Measurements from ENCODE around the gene OOEP.
"Not testable (repeated sequence)": the region's sequence is repeated elsewhere in the genome, so short reads cannot be mapped to it uniquely, and the experiment has no call there.

The OOEP gene

DNA sequence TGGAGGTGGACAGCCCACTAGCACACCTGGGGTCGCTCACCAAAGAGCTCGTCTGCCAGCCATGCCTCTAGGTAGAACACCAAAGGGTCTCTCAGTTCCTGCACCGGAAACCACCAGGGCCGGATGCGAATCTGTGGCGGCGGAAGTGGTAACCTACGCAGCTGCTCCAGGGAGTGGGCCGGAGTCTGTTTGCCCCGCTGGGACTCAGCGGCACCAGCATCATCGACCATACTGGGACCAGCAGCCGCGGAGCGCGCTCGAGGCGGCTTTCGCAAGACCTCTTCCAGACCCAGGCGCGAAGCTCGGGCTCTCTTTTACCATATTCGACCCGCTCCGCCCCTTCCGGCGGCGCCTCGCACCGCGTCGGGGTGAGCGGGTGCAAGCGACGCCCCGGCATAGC lies at the start of gene OOEP:
Gene OOEP, minus strand, starts transcription at position 335 of the 400 bp plus-strand sequence. Its CDS starts 105 bp downstream, at position 230.
- no peak for DNase-seq

DNA sequence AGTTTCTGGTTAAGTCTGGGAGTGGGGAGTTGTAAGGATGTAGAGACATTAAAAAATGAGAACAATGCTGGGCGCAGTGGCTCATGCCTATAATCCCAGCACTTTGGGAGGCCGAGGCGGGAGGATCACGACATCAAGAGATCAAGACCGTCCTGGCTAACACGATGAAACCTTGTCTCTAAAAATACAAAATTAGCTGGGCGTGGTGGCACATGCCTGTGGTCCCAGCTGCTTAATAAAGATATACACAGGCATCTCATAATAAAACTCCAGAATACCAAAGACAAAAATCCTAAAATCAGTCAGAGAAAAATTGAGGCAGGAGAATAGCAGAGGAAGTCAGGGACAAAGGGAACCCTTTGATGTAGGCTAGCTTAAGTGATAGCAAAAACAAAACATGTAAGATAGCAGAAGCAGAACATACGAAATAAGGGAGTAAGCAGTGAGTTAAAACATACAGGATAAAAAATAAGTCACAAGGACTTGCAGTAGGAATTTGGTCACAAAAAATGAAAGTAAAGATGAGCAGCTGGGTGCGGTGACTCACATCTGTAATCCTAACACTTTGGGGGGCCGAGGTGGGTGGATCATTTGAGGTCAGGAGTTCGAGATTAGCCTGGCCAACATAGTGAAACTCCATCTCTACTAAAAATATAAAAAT lies 48.5 kb upstream of the OOEP start:
- no peak for DNase-seq

DNA sequence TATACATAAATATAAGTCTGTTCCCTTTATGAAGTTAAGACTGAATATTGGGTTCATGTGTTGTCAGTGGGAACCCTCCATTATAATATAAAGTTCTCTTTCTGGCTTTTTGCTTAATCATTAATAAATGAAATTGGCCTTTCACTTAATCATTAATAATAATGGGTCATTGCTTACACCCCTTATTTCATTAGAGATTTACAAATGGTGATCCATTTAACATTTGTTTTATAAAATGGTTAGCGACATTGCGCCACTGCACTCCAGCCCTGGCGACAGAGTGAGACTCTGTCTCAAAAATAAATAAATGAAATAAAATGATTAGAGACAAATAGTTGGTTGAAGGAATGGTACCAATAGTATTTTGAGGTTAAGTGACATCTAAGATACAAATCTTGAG lies 43.4 kb upstream of the OOEP start:
- no peak for DNase-seq

DNA sequence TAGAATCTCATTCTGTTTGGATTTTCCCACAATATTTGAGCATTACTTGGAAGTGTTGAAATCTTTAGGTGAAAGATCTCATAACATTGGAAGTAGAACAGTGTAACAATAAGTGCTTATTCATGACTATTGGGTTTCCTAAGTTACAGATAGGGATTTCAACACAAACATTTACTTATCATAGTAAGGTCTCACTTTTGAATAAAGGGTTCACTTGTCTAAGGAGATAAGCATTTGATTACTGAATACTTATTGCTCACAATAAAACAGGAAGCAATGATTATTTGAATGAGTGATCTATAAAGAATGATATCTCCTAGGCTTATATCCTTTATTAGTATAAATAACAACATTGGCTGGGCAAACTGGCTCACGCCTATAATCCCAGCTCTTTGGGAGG lies 39.7 kb upstream of the OOEP start:
- DNase-seq: no peak

DNA sequence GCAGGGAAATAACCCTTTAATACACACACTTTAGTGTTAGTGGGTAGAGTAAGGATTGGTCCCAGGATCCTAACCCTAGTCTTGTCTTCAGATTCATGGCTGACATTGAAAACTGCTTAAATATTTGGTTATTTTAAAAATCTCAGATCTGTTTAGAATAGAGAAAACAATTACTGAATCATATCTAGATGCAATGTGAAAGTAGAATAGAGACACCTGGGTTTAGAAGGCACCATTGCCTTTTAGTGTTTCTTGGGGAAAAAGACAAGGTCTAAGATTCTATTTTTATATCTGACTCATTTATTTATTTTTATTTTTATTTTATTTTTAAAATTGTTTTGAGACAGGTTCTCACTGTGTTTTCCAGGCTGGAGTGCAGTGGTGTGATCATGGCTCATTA lies 31.0 kb upstream of the OOEP start:
- DNase-seq: no peak

DNA sequence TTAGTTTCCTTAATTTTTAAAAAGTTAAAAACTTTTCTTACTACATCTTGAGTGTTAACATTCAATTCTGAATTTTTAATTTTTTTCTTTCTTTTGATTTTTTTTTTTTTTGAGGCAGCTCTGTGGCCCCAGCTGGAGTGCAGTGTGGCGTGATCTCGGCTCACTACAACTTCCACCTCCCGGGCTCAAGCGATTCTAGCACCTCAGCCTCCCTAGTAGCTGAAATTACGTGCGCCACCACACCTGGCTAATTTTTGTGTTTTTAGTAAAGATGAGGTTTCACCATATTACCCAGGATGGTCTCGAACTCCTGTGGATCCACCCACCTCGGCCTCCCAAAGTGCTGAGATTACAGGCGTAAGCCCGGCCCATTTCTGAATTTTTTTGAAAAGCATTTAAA lies 26.2 kb upstream of the OOEP start:
- DNase-seq: no peak

DNA sequence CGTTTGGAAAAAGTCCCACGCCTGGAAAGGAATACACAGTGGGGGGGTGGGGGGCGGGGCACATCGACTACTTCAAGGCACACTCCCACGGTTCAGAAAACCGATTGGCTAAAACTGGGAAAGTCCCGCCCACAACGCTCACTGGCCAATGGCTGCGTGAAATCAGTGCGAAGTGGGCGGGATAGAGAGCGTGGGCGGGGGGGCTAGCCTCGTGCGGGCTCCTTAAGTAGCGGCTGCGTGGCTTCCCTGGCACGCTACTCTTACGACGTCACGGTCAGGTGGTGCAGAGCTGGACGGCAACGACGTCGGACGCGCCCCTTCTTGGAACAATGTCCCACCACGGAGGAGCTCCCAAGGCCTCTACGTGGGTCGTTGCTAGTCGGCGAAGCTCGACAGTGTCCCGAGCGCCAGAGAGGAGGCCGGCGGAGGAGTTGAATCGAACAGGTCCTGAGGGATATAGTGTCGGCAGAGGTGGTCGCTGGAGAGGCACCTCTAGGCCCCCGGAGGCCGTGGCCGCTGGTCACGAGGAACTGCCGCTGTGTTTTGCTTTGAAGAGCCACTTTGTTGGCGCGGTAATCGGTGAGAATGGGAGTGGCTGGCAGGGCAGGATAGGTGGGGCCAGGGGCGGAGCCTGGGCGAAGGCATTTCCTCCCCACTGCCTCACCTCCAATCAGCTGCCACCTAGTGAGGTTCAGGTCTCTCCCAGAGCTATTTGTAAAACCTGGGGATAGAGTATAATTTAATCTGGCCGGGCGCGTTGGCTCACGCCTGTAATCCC lies 25.1 kb upstream of the OOEP start, which contains the start of gene DDX43:
Gene DDX43, plus strand, starts transcription at position 252 of the 778 bp plus-strand sequence. Its CDS starts 78 bp downstream, at position 330.
- no peak for DNase-seq

DNA sequence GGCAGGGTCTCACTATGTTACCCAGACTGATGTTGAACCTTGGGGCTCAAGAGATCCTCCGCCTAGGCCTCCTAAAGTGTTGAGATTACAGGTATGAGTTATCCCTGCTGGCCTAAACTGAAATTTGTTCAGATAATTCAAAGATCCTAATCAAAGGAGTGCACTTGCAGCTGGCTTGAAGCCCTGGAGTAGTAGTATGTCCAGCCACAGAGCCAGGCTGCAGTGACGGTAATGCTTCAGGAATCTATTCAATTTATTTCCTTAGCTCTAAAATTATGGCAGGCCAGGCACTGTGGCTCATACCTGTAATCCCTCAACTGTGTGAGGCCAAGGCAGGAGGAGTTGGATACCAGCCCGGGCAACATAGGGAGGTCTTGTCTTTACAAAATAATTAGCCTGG lies 23.6 kb upstream of the OOEP start:
- no peak for DNase-seq

DNA sequence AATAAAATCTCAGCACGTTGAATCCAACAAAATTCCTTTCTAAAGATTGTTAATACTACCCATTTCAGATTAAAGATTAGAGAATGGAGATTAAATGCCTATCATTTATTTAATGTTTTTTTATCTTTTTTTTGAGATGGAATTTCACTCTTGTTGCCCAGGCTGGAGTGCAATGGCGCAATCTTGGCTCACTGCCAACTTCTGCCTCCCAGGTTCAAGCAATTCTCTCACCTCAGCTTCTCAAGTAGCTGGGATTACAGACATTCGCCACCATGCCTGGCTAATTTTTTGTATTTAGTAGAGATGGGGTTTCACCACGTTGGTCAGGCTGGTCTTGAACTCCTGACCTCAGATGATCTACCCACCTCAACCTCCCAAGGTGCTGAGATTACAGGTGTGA lies 22.5 kb upstream of the OOEP start:
- DNase-seq: not testable (repeated sequence)

DNA sequence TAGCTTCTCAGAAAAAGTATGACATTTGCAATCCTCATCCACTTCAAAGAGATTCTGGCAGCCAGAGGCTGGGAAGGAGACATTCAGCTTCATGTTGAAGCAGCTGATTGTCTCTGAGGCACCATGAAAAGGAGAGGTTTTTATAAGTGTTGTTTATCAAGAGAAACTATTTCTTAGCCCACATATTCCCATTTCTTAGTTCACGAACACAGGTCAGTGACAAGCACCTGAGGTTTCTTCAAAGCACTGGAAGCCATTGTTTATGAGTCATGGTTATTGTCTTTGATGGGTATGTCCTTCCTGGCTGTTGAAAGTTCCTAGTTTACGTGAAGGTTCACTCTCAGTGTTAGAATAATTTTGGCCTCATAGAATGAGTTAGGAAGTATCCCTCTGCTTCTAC lies 22.0 kb upstream of the OOEP start:
- DNase-seq: no peak

DNA sequence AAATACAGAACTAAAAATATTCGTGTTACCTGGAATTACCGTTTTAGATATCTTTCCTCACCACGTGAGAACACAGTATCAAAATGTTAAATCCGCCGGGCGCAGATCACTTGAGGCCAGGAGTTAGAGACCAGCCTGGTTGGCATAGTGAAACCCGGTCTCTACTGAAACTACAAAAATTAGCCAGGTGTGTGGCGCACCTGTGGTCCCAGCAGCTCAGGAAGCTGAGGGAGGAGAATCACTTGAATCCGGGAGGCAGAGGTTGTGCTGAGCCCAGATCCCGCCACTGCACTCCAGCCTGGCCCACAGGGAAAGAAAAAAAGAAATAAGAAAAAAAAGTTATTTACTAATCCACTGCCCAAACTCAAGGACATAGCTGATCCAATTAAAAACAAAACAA lies 20.2 kb upstream of the OOEP start:
- DNase-seq: no peak

DNA sequence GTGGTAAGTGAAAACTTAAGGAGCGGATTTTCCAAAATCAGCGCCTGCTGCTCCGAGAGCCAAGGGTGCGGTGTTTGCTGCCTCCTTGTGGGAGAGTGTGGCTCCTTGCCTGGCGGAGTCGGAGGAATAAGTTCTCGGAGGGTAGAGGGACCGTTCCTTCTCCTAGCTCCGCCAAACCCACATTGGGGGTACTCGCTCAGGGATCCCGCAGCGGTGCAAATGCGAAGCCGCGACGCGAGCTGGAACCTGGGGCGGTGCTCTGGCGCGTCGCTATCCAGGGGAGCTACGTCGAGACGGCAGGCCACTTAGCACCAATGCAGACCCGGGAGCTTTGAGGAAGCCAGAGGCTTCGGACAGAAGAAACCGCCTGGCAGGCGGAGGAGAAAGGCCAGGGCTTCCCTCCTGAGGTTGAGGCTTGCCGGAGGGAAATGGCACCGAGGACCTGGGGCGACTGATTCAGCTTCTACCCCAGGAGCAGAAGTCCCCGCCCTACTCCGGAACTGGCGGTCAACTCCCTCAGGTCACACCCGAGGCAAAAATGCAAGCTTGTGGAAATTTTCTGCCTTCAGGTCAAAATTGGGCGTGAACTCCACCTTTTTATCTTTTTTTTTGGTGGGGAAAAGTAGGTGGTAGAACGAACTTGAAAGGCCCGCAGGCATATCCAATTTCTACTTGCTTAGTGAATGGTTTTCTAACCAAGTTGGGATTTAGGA lies 19.3 kb upstream of the OOEP start:
- DNase-seq: peak; percentile 51

DNA sequence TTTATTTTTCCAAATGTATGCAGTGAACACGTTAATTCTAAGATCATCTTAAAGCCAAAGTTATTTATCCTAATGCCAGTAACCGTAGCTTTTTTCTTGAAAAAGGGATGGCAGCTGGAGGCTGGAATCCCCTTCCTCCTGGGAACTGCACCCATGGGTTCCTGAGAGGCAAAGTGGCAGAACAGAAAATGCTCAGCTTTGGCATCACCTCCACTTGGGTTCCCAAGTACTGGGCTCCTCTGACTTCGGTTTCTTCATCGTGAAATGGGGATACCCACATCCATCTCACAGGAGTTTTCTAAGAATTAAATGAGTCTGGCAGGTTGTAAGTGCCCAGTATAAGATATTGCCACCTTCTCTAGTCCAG lies 18.7 kb upstream of the OOEP start:
- DNase-seq: no peak

DNA sequence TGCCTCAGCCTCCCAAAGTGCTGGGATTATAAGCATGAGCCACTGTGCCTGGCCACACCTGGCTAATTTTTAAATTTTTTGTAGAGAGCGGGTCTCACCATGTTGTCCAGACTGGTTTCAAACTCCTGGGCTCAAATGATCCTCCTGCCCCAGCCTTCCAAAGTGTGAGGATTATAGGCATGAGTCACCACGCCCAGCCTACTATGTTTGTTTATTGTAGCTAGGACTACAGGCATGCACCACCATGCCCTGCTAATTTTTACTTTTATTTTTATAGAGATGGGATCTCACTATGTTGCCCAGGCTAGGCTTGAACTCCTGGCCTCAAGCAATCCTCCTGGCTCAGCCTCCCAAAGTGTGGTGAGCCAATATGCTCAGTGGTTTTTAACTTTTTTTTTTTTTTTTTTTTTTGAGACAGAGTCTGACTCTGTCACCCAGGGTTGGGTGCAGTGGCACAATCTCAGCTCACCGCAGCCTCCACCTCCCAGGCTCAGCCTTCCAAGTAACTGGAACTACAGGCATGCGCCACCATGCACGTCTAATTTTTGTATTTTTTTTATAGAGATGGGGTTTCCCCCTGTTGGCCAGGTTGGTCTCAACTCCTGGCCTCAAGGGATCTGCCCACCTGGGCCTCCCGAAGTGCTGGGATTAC lies 12.9 kb upstream of the OOEP start:
- no peak for DNase-seq

DNA sequence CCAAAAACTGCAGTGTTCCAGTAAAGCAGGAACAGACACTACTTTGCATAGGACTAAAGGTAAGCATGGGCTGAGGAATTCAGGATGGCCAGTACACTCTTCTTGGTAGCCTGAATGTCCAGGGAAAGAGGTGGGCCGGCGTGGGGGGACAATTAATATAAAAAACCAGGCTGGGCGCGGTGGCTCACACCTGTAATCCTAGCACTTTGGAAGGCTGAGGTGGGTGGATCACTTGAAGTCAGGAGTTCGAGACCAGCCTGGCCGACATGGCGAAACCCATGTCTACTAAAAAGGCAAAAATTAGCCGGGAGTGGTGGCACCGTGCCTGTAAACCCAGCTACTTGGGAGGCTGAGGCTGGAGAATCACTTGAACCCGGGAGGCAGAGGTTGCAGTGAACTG lies 11.8 kb upstream of the OOEP start:
- DNase-seq: not testable (repeated sequence)

DNA sequence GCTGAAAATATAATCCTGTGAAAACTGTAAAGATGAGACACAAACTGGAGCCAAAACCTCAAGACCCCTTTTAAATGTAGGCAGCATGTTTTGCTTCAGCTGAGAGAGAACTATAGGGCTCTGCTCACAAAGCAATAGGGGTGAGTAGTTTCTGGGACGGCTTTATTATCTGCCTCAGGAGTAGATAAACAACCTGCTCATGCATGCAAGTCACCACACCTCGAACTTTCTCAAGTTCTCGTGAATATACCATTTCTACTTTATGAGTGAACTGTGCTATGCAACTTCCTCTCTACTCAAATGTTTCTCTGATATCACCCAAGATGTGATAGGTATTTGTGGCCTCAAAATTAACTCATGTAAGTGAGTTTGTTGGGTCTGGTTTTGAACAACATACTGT lies 7.5 kb upstream of the OOEP start:
- no peak for DNase-seq

DNA sequence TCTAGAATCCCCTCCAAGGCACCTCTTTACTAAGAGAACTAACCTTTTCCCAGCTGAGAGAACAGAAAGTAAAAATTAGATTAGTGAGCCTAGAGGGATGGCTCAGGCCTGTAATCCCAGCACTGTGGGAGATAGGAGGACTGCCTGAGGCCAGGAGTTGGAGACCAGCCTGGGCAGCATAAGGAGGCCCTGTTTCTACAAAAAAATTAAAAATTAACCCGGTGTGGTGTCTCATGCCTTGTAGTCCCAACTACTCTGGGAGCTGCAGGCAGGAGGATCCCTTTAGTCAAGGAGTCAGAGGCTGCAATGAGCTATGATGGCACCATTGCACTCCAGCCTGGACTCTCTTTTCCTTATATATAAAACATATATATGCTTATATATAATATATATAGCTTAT lies 5.5 kb upstream of the OOEP start:
- DNase-seq: no peak

DNA sequence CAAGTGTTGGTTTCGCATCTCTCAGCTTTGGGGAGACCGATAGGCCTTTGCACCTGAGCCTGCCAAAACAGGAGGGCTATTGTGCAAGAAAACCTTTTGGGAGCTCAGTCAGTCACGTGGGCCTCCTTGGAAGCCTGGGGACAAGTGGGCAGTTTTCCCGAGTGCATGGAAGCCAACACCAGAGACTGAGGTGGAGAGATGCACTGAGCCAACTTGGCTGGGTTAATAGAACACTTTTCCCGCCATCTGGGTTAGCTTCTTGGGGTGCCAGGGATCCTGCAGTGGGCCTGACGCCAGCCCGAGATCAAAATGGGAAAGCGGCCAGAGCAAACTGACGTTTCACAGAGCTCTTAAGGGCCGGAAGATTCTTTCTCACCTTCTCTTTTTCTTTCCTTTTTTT lies 2.8 kb upstream of the OOEP start:
- no peak for DNase-seq

DNA sequence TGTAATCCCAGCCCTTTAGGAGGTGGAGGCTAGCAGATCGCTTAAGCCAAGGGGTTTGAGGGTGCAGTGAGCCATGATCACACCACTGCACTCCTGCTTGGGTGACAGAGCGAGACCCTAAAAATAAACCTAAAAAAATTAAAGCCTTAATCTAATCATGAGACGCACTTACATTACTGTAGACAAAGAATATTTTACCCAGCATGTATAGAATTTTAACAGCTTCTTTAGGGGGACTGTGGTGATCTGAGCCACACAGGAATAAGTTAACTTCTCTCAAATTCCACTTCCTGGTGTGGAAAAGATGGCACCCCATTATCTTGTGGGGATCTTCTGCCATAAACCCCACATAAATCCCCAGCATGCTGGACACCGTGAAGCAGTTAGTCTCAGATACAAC lies 2.3 kb upstream of the OOEP start:
- no peak for DNase-seq

DNA sequence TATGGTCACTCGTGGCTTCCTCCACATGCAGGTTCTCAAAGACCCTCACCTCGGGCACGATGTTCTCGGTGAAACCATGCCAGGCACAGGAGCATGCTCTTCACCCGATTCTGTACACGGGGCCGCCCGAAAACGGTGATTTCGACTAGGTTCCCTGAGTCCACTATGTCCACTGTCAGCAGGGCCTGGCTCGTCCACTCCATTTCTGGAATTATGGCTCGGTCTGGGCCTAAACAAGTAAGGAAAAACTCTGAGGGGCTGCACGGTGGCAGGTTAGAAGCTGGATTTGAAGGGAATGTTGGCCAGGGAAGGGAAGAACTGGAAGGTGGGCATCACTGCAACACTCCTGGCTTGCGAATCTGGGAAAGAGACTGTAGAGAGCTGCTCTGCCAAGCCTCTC lies 540 bp downstream of the OOEP start:
- DNase-seq: no peak

DNA sequence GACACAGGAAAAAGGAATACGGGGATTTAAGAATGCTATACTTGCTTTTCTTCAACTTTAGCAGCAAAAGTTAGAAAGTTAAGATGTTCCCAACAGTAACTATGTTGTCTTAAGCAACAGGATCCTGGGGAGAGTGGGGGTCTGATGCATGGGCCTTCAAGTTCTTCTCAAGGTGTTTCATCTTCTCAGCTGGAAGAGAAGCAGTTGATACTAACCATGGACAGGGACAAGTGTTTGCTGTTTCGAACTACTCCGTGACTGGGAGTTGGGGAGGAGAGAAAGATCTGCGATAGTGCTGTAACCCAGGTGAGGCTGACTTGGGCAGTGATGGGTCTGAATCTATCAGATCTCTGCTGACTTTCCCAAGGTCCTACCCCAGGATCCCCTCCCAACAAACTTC lies 1.0 kb downstream of the OOEP start:
- DNase-seq: no peak

DNA sequence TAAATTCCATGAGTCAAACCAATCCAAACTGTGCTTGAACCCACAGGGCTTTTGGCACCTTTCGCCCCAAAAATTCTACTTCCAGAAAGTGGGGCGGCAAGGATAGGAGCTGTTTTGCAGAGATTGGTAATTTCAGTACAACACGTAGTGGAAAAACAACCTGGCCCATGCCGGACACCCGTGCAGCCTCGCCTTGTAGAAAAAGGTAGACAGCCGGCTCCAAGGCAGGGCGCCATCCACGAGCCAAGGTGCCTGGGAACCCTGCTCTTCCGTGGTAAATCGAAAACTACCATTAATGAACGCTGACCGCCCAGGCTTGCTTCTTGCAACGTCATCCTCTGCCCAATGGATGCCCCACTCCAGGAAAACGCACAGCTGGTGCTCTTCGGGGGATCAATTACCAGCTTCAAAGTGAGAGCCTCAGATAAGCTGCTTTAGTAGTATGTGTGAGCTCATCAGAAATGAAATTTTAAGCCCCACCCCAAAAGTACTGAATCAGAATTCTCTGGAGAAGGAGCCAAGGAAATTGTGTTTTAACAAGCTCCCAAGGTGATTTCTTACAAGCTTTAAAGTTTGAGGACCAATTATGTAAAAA lies 1.8 kb downstream of the OOEP start:
- DNase-seq: no peak

DNA sequence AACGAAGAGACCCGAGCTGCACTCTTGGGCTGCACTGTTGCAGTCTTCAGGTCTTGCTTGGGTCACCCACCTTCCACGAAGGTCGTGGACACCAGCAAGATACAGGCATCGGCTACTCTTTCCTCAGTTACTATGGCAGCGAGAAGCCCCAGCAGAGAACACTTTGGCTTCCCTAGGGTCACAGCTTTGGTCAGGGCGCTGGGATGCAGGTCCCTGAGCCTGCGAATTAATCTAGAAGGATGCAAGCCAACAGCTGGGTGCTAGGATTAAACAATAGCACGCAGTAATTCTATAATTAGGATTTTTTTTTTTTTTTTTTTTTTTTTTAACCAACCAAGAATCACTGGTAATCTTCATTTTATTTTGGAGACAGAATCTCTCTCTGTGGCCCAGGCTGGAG lies 5.1 kb downstream of the OOEP start:
- no peak for DNase-seq

All from DMS153 (cell line).